Measurements from ENCODE around the gene SFT2D1. TPM values are rescaled to one million over a fixed set of nuclear protein-coding genes. Genes with fewer than 3 reads are reported as not detected.
"Not testable (repeated sequence)": the region's sequence is repeated elsewhere in the genome, so short reads cannot be mapped to it uniquely, and the experiment has no call there.

The SFT2D1 gene
- total RNA-seq, 1 donor from 2014 or later, result 54.5 TPM

DNA sequence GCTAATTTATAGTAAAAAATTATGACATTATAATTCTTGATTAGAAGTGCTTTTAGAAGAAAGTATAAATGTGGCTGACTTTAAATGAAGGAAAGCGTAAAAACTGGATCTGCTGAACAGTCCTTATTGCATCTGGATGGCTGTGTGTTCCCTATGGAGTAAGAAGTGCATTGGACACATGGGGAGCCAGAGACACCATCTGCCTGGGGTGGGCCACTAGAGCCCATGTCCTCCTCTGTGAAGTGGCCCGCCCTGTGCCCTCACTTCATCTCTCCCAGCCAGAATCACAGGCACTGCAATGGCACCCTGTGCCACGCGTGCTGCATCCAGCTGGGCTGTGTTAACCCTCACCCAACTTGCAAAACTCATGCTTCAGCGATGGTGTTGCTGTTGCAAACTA is 13.2 kb upstream of the SFT2D1 start:
- H3K27me3 Mint-ChIP-seq (ENCODE audit: low read depth), result peaks cover 42% of the 10 kb centered on the region
- peaks cover 6% of the 10 kb centered on the region for H3K4me1 Mint-ChIP-seq (ENCODE audit: low read depth)
- intact Hi-C loops (cut with micrococcal nuclease), result no loop called here
- no peak overlapping the region for H3K27ac Mint-ChIP-seq
- no peak overlapping the region for H3K4me3 Mint-ChIP-seq (ENCODE audit: low read depth)
- DNase-seq (ENCODE audit: low spot score), result no peak
- H3K36me3 Mint-ChIP-seq (ENCODE audit: low read depth), result no peaks in the 10 kb centered on the region
- peaks cover 15% of the 10 kb centered on the region for H3K9me3 Mint-ChIP-seq

DNA sequence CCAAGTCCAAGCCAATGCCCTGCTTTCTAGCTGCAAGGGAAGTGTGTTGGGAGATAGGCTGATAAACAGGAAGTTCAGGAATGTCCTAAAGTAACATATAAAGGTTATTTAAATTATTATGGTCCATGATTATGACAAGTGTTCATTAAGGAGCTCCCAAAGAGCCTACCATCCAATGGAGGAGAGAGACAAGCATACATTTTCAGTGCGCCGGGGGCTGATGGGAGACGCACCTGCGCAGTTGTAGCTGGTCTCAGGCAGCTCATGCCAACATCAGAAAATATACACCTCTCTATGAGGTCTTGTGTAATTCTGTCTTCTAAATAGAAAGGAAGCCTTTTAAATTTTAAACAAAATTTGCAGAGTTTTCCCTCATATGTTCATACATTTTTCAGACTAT is 12.6 kb upstream of the SFT2D1 start:
- Mint-ChIP-seq H3K9me3 (peaks cover 18% of the 10 kb centered on the region), H3K4me3 (ENCODE audit: low read depth) (no peak overlapping the region), H3K27me3 (ENCODE audit: low read depth) (peaks cover 39% of the 10 kb centered on the region), H3K36me3 (ENCODE audit: low read depth) (no peaks in the 10 kb centered on the region), H3K27ac (no peak overlapping the region), H3K4me1 (ENCODE audit: low read depth) (peaks cover 6% of the 10 kb centered on the region)
- no peak for DNase-seq (ENCODE audit: low spot score)
- intact Hi-C loops (cut with micrococcal nuclease), result no loop called here

DNA sequence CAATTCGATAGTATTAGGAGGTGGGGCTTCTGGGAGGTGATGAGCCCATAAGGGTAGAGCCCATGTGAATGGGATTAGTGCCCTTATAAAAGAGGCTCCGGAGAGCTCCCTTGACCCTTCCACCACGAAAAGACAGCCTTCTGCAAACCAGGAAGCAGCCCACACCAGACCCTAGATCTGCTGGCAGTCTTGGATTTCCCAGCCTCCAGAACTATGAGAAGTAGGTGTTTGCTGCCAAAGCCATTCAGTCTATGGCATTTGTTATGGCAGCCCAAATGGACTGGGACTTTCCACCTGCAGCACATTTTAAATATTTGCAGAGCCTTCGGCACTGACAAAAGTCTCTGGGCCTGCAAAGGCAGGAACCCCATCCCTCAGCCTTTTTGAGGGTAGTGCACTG is 11.8 kb upstream of the SFT2D1 start:
- peaks cover 31% of the 10 kb centered on the region for H3K27me3 Mint-ChIP-seq (ENCODE audit: low read depth)
- intact Hi-C loops (cut with micrococcal nuclease), result no loop called here
- H3K9me3 Mint-ChIP-seq, result peaks cover 26% of the 10 kb centered on the region
- peaks cover 4% of the 10 kb centered on the region for H3K36me3 Mint-ChIP-seq (ENCODE audit: low read depth)
- DNase-seq (ENCODE audit: low spot score), result no peak
- H3K4me1 Mint-ChIP-seq (ENCODE audit: low read depth), result peaks cover 6% of the 10 kb centered on the region
- H3K27ac Mint-ChIP-seq, result no peak overlapping the region
- no peak overlapping the region for H3K4me3 Mint-ChIP-seq (ENCODE audit: low read depth)

DNA sequence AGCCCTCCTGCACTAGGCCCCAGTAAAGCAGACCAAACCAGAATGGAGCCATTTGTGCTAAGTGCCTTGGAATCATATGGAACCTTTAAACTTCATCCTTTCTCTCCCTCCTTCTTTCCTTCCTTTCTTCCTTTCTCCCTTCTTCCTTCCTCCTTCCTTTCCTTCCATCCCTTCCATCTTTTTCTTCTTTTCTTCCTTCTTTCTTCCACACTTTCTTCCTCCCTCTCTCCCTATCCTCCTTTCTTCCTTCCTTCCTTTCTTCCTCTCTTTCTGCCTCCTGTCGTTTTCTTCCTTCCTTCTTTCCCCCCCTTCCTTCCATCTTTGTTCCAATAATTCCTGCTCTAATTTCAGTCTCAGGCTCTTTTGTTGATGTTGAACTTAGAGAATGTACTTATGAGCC is 11.2 kb upstream of the SFT2D1 start:
- H3K9me3 Mint-ChIP-seq, result peaks cover 26% of the 10 kb centered on the region
- intact Hi-C loops (cut with micrococcal nuclease), result no loop called here
- peaks cover 6% of the 10 kb centered on the region for H3K4me1 Mint-ChIP-seq (ENCODE audit: low read depth)
- no peak overlapping the region for H3K27ac Mint-ChIP-seq
- H3K4me3 Mint-ChIP-seq (ENCODE audit: low read depth), result no peak overlapping the region
- peaks cover 4% of the 10 kb centered on the region for H3K36me3 Mint-ChIP-seq (ENCODE audit: low read depth)
- H3K27me3 Mint-ChIP-seq (ENCODE audit: low read depth), result peaks cover 28% of the 10 kb centered on the region
- DNase-seq (ENCODE audit: low spot score), result no peak

GRCh38 chr6:166352923-166353322 is 10.6 kb upstream of the SFT2D1 start:
- no peak for DNase-seq (ENCODE audit: low spot score)
- peaks cover 4% of the 10 kb centered on the region for H3K36me3 Mint-ChIP-seq (ENCODE audit: low read depth)
- peaks cover 22% of the 10 kb centered on the region for H3K27me3 Mint-ChIP-seq (ENCODE audit: low read depth)
- intact Hi-C loops (cut with micrococcal nuclease), result no loop called here
- peaks cover 10% of the 10 kb centered on the region for H3K4me1 Mint-ChIP-seq (ENCODE audit: low read depth)
- H3K27ac Mint-ChIP-seq, result no peak overlapping the region
- H3K4me3 Mint-ChIP-seq (ENCODE audit: low read depth), result no peak overlapping the region
- H3K9me3 Mint-ChIP-seq, result peaks cover 27% of the 10 kb centered on the region

DNA sequence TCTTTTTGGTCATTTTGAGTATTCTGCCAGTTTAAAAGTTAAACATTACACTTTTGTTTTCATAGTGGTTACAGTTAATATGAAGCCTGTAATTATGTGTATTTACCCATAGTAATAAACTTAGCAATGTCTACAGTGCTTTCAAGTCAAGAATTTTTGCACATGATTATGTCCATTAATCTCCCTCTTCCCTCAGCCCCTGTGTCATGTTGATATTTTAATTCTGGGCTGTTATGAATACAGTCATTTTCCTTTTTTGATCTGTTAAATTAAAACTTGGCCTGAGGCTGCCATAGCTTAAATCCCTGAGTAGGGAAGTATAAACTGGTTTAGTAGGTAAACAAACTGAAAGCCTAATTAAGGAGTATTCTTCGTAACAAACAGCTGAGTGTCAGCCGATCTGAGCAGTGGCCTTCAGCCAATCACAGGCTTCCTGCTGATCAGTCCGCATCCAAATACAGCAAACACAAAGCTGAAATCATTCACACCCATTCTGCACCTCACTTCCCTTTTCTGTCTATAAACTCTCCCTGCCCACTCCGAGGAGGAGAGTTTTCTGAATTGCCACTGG is 9.5 kb upstream of the SFT2D1 start:
- no peak overlapping the region for H3K4me3 Mint-ChIP-seq (ENCODE audit: low read depth)
- peaks cover 18% of the 10 kb centered on the region for H3K27me3 Mint-ChIP-seq (ENCODE audit: low read depth)
- no peak overlapping the region for H3K27ac Mint-ChIP-seq
- H3K36me3 Mint-ChIP-seq (ENCODE audit: low read depth), result peaks cover 4% of the 10 kb centered on the region
- intact Hi-C loops (cut with micrococcal nuclease), result no loop called here
- no peak for DNase-seq (ENCODE audit: low spot score)
- H3K9me3 Mint-ChIP-seq, result peaks cover 29% of the 10 kb centered on the region
- H3K4me1 Mint-ChIP-seq (ENCODE audit: low read depth), result peaks cover 14% of the 10 kb centered on the region

DNA sequence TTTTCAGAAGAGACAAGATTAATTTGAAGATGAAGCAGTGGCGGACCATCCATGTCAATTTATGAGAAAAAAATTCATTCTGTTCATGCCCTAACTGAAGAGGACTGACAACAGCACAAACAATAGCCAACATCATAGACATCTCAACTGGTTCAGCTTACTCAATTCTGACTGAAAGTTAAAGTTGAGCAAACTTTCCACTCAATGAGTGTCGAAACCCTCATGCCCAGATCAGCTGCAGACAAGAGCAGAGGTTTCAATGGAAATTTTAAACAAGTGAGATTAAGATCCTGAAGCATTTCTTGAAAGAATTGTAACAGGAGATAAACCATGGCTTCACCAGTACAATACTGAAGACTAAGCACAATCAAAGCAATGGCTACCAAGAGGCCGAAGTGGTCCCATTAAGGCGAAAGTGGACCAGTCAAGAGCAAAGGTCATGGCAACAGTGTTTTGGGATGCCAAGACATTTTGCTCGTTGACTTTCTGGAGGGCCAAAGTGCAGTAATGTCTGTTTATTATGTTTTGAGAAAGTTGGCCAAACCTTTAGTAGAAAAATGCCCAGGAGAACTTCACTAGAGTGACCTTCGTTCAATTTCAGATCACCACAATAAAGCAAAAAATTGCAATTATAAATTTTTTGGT is 6.1 kb upstream of the SFT2D1 start:
- no peak for DNase-seq (ENCODE audit: low spot score)
- H3K9me3 Mint-ChIP-seq, result peaks cover 29% of the 10 kb centered on the region
- H3K36me3 Mint-ChIP-seq (ENCODE audit: low read depth), result peaks cover 4% of the 10 kb centered on the region
- peak overlapping the region; percentile 33 for H3K27ac Mint-ChIP-seq
- H3K27me3 Mint-ChIP-seq (ENCODE audit: low read depth), result peaks cover 17% of the 10 kb centered on the region
- no peak overlapping the region for H3K4me3 Mint-ChIP-seq (ENCODE audit: low read depth)
- intact Hi-C loops (cut with micrococcal nuclease), result no loop called here
- H3K4me1 Mint-ChIP-seq (ENCODE audit: low read depth), result peaks cover 14% of the 10 kb centered on the region

GRCh38 chr6:166346965-166347364 is 4.6 kb upstream of the SFT2D1 start:
- H3K27ac Mint-ChIP-seq, result no peak overlapping the region
- H3K9me3 Mint-ChIP-seq, result peaks cover 28% of the 10 kb centered on the region
- peaks cover 6% of the 10 kb centered on the region for H3K27me3 Mint-ChIP-seq (ENCODE audit: low read depth)
- H3K36me3 Mint-ChIP-seq (ENCODE audit: low read depth), result peaks cover 4% of the 10 kb centered on the region
- no peak for DNase-seq (ENCODE audit: low spot score)
- H3K4me1 Mint-ChIP-seq (ENCODE audit: low read depth), result peaks cover 14% of the 10 kb centered on the region
- no peak overlapping the region for H3K4me3 Mint-ChIP-seq (ENCODE audit: low read depth)
- intact Hi-C loops (cut with micrococcal nuclease), result no loop called here

GRCh38 chr6:166346449-166346848 is 4.1 kb upstream of the SFT2D1 start:
- no peak for DNase-seq (ENCODE audit: low spot score)
- H3K4me1 Mint-ChIP-seq (ENCODE audit: low read depth), result peaks cover 11% of the 10 kb centered on the region
- no peak overlapping the region for H3K4me3 Mint-ChIP-seq (ENCODE audit: low read depth)
- peaks cover 2% of the 10 kb centered on the region for H3K27me3 Mint-ChIP-seq (ENCODE audit: low read depth)
- peaks cover 23% of the 10 kb centered on the region for H3K9me3 Mint-ChIP-seq
- H3K36me3 Mint-ChIP-seq (ENCODE audit: low read depth), result peaks cover 8% of the 10 kb centered on the region
- intact Hi-C loops (cut with micrococcal nuclease), result no loop called here
- H3K27ac Mint-ChIP-seq, result no peak overlapping the region

DNA sequence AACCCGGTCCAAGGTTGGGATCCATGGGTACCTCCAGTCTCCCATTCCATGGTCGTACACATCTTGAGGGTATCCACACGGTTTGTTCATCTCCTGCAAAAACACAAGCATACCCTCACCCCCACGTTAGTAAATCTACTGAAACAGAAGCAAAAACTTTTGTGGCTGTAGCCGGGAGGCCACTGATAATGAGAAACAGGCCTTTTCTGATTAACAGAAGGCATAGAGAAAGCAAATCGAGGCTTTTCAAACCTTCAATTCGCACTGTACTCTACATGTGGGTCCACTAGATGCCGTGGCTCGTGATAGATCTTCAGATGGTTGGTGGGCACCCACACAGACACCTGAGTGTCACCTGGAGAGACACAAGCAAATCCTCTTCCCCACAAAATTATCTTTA is 3.3 kb upstream of the SFT2D1 start:
- intact Hi-C loops (cut with micrococcal nuclease); H3K27ac Mint-ChIP-seq; H3K27me3 Mint-ChIP-seq (ENCODE audit: low read depth): not testable (repeated sequence)

GRCh38 chr6:166344921-166345320 is 2.6 kb upstream of the SFT2D1 start:
- H3K27ac Mint-ChIP-seq; H3K4me3 Mint-ChIP-seq (ENCODE audit: low read depth); H3K36me3 Mint-ChIP-seq (ENCODE audit: low read depth); DNase-seq (ENCODE audit: low spot score); H3K27me3 Mint-ChIP-seq (ENCODE audit: low read depth): not testable (repeated sequence)
- intact Hi-C loops (cut with micrococcal nuclease), result loop anchor here (5.0 kb wide), 2 partner anchors 282 to 607 kb away; partner anchors contain the start of gene RPS6KA2
- Mint-ChIP-seq H3K9me3 (peaks cover 15% of the 10 kb centered on the region), H3K4me1 (ENCODE audit: low read depth) (peaks cover 11% of the 10 kb centered on the region)

More for the DNA sequence above, 3.3 kb upstream of the SFT2D1 start:
- H3K4me3 Mint-ChIP-seq (ENCODE audit: low read depth); H3K36me3 Mint-ChIP-seq (ENCODE audit: low read depth); DNase-seq (ENCODE audit: low spot score): not testable (repeated sequence)
- peaks cover 11% of the 10 kb centered on the region for H3K4me1 Mint-ChIP-seq (ENCODE audit: low read depth)
- H3K9me3 Mint-ChIP-seq, result peaks cover 20% of the 10 kb centered on the region

- Mint-ChIP-seq H3K36me3 (ENCODE audit: low read depth) (peaks cover 4% of the 10 kb centered on the region), H3K4me3 (ENCODE audit: low read depth) (no peak overlapping the region), H3K27ac (no peak overlapping the region), H3K9me3 (peaks cover 8% of the 10 kb centered on the region), H3K27me3 (ENCODE audit: low read depth) (peaks cover 2% of the 10 kb centered on the region), H3K4me1 (ENCODE audit: low read depth) (peaks cover 11% of the 10 kb centered on the region)
- DNase-seq (ENCODE audit: low spot score), result no peak
- intact Hi-C loops (cut with micrococcal nuclease), result loop anchor here (5.0 kb wide), 2 partner anchors 283 to 608 kb away; partner anchors contain the start of gene RPS6KA2
Measured at GRCh38 chr6:166344240-166344639, 1.9 kb upstream of the SFT2D1 start.

DNA sequence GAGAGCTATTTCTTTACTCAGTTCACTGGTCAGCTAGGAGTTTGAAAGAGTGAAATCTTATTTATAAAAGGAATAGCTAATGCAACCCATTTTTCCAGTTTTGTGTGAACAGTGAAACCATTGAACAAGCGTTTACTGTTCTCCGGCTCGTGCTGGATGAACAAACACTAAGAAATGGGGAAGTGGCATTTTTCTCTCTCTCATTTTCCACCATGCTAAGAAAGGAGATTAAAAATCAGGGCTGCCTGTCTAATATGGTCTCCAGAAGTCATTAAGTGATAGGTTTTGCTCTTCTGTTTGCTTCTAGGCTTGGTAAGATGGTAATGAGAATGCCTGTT is 774 bp upstream of the SFT2D1 start:
- Mint-ChIP-seq H3K4me1 (ENCODE audit: low read depth) (peaks cover 8% of the 10 kb centered on the region), H3K27ac (no peak overlapping the region), H3K9me3 (peaks cover 4% of the 10 kb centered on the region), H3K27me3 (ENCODE audit: low read depth) (peaks cover 2% of the 10 kb centered on the region), H3K4me3 (ENCODE audit: low read depth) (peak overlapping the region; percentile 89), H3K36me3 (ENCODE audit: low read depth) (peaks cover 4% of the 10 kb centered on the region)
- intact Hi-C loops (cut with micrococcal nuclease), result loop anchor here (5.0 kb wide), 2 partner anchors 284 to 609 kb away; partner anchors contain the start of gene RPS6KA2
- no peak for DNase-seq (ENCODE audit: low spot score)

Data from activated T-helper 2 cell treated with anti-CD3 and anti-CD28 coated beads, Interferon-gamma antibody, Interleukin-2, Interleukin-4, amounts not matched to agents 10 μg/mL and 5 μg/mL and 100 μg/mL, durations not matched to agents 14 hours and 24 hours and 36 hours (primary cell).